ENCODE results near the gene PTS. TPM values are rescaled to one million over a fixed set of nuclear protein-coding genes. Genes with fewer than 3 reads are reported as not detected.

The PTS gene
- total RNA-seq, 1 experiment from 2014 or later: 15.0 TPM

Other genes with a start within 250 kb of the PTS start
- gene DLAT, start 201.0 kb upstream of the PTS start, total RNA-seq (2014; rRNA removed; shearing (Covaris generic)): 48.4 and 52.3 TPM in 2 replicates
- 0.99 and 1.4 TPM in 2 replicates for gene PIH1D2, start 152.4 kb upstream of the PTS start, total RNA-seq (2014; rRNA removed; shearing (Covaris generic))
- 19.5 and 22.9 TPM in 2 replicates for gene NKAPD1, start 152.1 kb upstream of the PTS start, total RNA-seq (2014; rRNA removed; shearing (Covaris generic))
- gene TIMM8B, start 139.7 kb upstream of the PTS start, total RNA-seq (2014; rRNA removed; shearing (Covaris generic)): 48.2 and 64.5 TPM in 2 replicates
- gene SDHD, start 139.6 kb upstream of the PTS start, total RNA-seq (2014; rRNA removed; shearing (Covaris generic)): 90.3 and 98.1 TPM in 2 replicates
- 0.14 and 0.18 TPM in 2 replicates for gene IL18, start 62.3 kb upstream of the PTS start, total RNA-seq (2014; rRNA removed; shearing (Covaris generic))
- 0.28 TPM in 1 of 2 replicates, not detected in the other for gene TEX12, start 59.1 kb upstream of the PTS start, total RNA-seq (2014; rRNA removed; shearing (Covaris generic))
- 0.10 and 0.51 TPM in 2 replicates for gene BCO2, start 50.9 kb upstream of the PTS start, total RNA-seq (2014; rRNA removed; shearing (Covaris generic))
- not detected in 2 replicates for gene PLET1, start 34.4 kb downstream of the PTS start, total RNA-seq (2014; rRNA removed; shearing (Covaris generic))

All from SJCRH30 (cell line).